Adrenal gland (tissue), 5 donors: ENCODE measurements around the gene MEIOB.

Source experiments
- CTCF ChIP-seq, 6 experiments: fragments of 450-650 bp in 4 of 6; fragments of 200-600 bp in 2 of 6; sonication (generic) in 1 of 6; IDR thresholded peaks; 1 replicate in 5 of 6; 2 replicates in 1 of 6; pipeline versions ENCODE4 v1.5.1 to v1.8.0; 2016 to 2021; ENCODE audit warnings: antibody characterized with exemption in 6 of 6, mild to moderate bottlenecking in 2 of 6, moderate library complexity in 1 of 6
- POLR2A ChIP-seq, 2 donors: fragments of 450-650 bp; IDR thresholded peaks; one replicate each; pipeline ENCODE4 v1.6.1; 2017; ENCODE audit warnings: antibody characterized with exemption in 2 of 2, mild to moderate bottlenecking in 2 of 2, moderate library complexity in 1 of 2
- donor health status: DM: no; HTN: no; CAD: no.

- TF ChIP-seq CTCF (IDR thresholded peaks at IDR 0.05) (no peak), POLR2A (IDR thresholded peaks at IDR 0.05) (no peak)
These were observed 63.3 kb downstream of the MEIOB start for GRCh38 chr16:1808691-1809090.
